Measurements from ENCODE around the gene RAB6A.

The RAB6A gene

DNA sequence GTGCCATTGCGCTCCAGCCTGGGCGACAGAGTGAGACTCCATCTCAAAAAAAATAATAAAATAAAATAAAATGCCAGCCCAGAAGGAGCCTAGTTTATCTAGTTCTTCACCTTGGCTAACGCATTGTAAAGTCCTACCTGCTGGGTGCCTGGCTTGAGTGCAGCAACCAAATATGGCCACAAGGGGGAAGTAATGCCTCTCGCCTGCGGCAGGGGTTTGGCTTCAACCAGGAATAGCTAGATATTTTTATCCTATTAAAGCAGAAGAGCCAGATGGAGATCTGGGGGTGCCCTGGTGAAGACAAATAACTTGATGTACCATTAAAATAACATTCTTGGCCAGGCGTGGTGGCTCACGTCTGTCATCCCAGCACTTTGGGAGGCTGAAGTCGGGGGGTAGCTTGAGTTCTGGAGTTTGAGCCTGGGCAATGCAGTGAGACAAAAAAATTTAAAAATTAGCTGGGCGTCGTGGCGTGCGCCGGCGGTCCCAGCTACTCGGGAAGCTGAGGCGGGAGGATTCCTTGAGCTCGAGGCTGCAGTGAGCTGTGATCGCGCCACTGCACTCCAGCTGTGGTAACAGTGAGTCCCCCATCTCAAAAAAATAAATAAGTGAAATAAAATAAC is 135.1 kb downstream of the RAB6A start:
- DNase-seq (ENCODE audit: low read depth in 2 of 2): peak; percentile 41 to 48
